Measurements from ENCODE around the gene CMSS1.

The CMSS1 gene

DNA sequence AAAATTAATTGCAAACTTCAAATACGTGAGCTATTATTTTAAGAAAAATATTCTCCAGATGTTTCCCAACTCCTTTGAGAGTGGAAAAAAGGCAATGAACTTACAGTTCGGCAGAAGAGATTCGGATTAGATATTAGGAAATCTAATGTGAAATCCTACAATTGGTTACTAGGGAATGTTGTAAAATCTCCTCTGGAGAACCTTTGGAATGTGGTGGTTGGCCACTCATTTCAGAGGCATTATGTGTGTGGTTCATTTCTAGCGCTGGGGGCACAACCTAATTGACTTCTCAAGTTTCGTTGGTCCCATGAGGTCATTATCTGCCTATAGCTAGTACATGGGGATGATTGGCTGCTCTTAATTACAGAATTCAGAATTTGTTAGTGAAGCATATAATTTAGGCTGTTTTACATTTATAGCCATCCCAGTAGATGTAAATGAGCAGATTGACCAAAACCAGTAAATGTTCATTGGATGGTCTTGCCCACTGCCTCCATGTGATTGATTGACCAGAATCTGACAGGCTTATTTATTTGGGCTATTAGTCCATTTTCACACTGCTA lies 34.6 kb upstream of the CMSS1 start:
- no peak for TF ChIP-seq CTCF (IDR thresholded peaks at IDR 0.05; ENCODE audit: low read depth, low read length, missing control alignments)
- no peaks in the 10 kb centered on the region for H3K36me3 ChIP-seq (replicated peaks)
- in situ Hi-C loops (cut with HindIII; ENCODE audit: low pct_ligation_motif_present, low sequenced_read_pairs), result no loop called here
- no peak overlapping the region for H3K4me3 ChIP-seq (ENCODE audit: low read depth, low read length)
- peak overlapping the region; percentile 36 for H3K27ac ChIP-seq
- peak; percentile 85 for DNase-seq
- H3K27me3 ChIP-seq (replicated peaks), result no peaks in the 10 kb centered on the region

DNA sequence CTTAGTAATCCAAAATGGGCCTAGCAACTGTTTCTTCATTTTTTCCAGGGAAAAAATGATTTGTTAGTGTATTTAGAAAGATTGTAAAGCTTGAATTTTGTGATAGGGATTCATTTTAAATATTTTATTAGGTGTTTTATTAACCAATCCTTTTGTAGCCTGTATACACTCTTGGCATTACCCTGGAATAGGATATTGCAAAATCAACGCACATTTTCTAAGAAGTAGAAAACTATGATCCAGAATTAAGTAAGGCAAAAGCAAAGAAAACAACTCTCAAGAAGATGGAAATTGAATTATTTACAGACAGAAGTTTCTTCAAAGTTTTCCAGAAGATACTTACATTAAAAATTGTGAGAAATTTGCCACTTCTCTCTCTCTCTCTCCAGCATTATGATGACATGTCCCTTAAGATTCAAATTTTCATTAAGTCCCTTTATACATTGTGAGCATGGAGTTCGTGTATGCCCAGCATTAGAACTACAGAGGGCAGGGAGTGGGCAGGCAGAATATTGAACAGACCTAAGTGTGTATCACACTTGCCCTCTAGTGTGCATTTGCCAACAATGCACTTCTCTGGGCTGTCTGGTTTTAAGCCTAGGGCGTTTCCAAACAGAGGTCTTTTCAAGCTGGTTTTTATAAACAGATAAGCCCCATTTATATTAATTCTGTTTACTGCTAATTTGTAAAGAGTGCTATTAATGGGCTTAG lies 28.5 kb upstream of the CMSS1 start:
- peak; percentile 67 for DNase-seq
- no peaks in the 10 kb centered on the region for H3K27me3 ChIP-seq (replicated peaks)
- in situ Hi-C loops (cut with HindIII; ENCODE audit: low pct_ligation_motif_present, low sequenced_read_pairs), result no loop called here
- peaks cover 31% of the 10 kb centered on the region for H3K36me3 ChIP-seq (replicated peaks)
- no peak overlapping the region for H3K27ac ChIP-seq
- H3K4me3 ChIP-seq (ENCODE audit: low read depth, low read length), result no peak overlapping the region
- peak; percentile 87 for TF ChIP-seq CTCF (IDR thresholded peaks at IDR 0.05; ENCODE audit: low read depth, low read length, missing control alignments)

- H3K27me3 ChIP-seq (replicated peaks), result no peaks in the 10 kb centered on the region
- no peak overlapping the region for H3K27ac ChIP-seq
- in situ Hi-C loops (cut with HindIII; ENCODE audit: low pct_ligation_motif_present, low sequenced_read_pairs), result no loop called here
- peaks cover 53% of the 10 kb centered on the region for H3K36me3 ChIP-seq (replicated peaks)
- TF ChIP-seq CTCF (IDR thresholded peaks at IDR 0.05; ENCODE audit: low read depth, low read length, missing control alignments), result no peak
- DNase-seq, result no peak
- no peak overlapping the region for H3K4me3 ChIP-seq (ENCODE audit: low read depth, low read length)
These were observed 23.2 kb upstream of the CMSS1 start for GRCh38 chr3:99794485-99794884.

GRCh38 chr3:99795573-99795972 lies 22.1 kb upstream of the CMSS1 start:
- in situ Hi-C loops (cut with HindIII; ENCODE audit: low pct_ligation_motif_present, low sequenced_read_pairs), result no loop called here
- no peak for TF ChIP-seq CTCF (IDR thresholded peaks at IDR 0.05; ENCODE audit: low read depth, low read length, missing control alignments)
- no peak for DNase-seq
- H3K27ac ChIP-seq, result no peak overlapping the region
- H3K27me3 ChIP-seq (replicated peaks), result no peaks in the 10 kb centered on the region
- peaks cover 47% of the 10 kb centered on the region for H3K36me3 ChIP-seq (replicated peaks)
- no peak overlapping the region for H3K4me3 ChIP-seq (ENCODE audit: low read depth, low read length)

- peaks cover 20% of the 10 kb centered on the region for H3K36me3 ChIP-seq (replicated peaks)
- no peak overlapping the region for H3K27ac ChIP-seq
- H3K27me3 ChIP-seq (replicated peaks), result no peaks in the 10 kb centered on the region
- DNase-seq, result no peak
- TF ChIP-seq CTCF (IDR thresholded peaks at IDR 0.05; ENCODE audit: low read depth, low read length, missing control alignments), result no peak
- no peak overlapping the region for H3K4me3 ChIP-seq (ENCODE audit: low read depth, low read length)
- in situ Hi-C loops (cut with HindIII; ENCODE audit: low pct_ligation_motif_present, low sequenced_read_pairs), result no loop called here
These were observed 18.2 kb upstream of the CMSS1 start for GRCh38 chr3:99799422-99799821.

DNA sequence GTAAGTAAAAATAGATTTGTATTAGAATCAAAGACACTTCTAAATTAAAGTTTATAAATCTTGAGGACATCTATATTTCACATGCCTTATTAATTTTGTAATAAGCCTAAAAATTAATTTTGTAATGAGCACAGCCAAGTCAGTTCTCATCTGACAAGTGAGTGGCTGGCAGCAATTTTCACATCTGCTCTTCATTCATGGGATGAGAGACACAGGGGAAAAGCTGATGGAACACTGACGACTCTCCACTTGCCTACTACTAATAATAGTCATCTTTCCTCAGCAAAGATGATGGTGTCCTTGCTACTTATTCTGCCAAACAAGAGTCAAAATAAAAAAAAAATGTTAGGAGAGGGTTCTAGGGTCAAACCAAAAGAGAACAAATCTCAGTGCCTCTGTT lies 14.4 kb upstream of the CMSS1 start:
- no peak for TF ChIP-seq CTCF (IDR thresholded peaks at IDR 0.05; ENCODE audit: low read depth, low read length, missing control alignments)
- in situ Hi-C loops (cut with HindIII; ENCODE audit: low pct_ligation_motif_present, low sequenced_read_pairs), result no loop called here
- H3K4me3 ChIP-seq (ENCODE audit: low read depth, low read length), result no peak overlapping the region
- no peak for DNase-seq
- no peaks in the 10 kb centered on the region for H3K27me3 ChIP-seq (replicated peaks)
- H3K27ac ChIP-seq, result no peak overlapping the region
- H3K36me3 ChIP-seq (replicated peaks), result no peaks in the 10 kb centered on the region

Data from brain microvascular endothelial cell (primary cell).